Measurements from ENCODE around the gene PDE8A. TPM values are rescaled to one million over a fixed set of nuclear protein-coding genes. Genes with fewer than 3 reads are reported as not detected.

PDE8A gene
- total RNA-seq, 3 donors from 2014 or later, result 45.1 to 60.5 (median 58.3) TPM

DNA sequence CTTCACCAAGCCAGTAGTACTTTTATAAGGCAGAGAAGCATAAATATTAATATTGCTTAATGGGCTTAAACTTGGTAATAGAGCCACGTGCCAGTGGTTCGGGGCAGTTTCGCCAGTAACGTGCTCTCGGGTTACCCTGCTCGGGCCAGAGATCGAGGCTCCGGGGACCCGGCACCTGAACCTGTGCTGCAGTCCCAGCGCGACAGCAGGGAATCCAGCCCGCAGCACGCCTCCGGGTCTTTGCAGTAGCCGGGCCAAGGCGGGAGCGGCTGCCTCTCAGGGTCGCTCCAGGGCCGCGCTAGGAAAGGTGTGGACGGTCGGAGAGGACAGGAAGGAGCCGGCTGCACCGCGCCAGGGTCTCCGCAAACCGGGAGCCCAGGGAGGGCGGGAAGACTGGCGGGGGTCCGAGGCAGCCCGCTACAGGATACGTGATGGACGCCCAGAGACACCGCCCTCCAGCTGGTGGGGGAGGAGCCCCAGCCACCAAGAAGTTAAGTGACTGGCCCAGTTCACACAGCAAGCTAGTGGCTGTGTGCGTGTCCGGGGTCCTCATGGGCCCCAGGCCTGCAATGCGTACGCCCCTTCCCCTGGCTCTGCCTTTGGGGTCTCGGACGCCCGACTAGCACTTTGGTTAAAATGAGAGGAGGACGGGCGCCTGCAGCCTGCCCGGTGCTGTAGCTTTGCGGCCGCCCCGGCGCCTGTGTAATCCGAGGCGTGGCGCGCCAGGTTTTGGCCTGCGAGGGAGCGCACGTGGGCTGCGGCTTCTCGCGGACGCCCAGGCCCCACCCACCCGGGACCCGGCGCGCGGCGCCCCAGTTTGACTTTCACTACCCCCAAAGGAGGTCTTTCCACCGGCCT lies 1.2 kb upstream of the PDE8A start:
- Histone ChIP-seq H3K36me3 (no peaks in the 10 kb centered on the region), H3K4me3 (peak overlapping the region; percentile 79 to 92 (median 90)), H3K4me1 (no peaks in the 10 kb centered on the region), H3K27ac (peak overlapping the region; percentile 88 to 93), H3K9me3 (no peaks in the 10 kb centered on the region), H3K27me3 (no peaks in the 10 kb centered on the region)
- peak in 1 of 3 donors; percentile 44 for TF ChIP-seq POLR2AphosphoS5 (IDR thresholded peaks at IDR 0.05)
- no peak for TF ChIP-seq CTCF (IDR thresholded peaks at IDR 0.05)
- peak; percentile 69 to 78 for DNase-seq (ENCODE audit: low spot score in 2 of 2)
- intact Hi-C loops (cut with DNase I; ENCODE audit: low total_unique reads), result loop anchor here (5.0 kb wide), 1 partner anchor 722 kb away; no protein-coding TSS in a partner anchor

- Histone ChIP-seq H3K27ac (peak overlapping the region; percentile 88 to 93), H3K4me1 (no peaks in the 10 kb centered on the region), H3K36me3 (no peaks in the 10 kb centered on the region), H3K27me3 (no peaks in the 10 kb centered on the region), H3K4me3 (peak overlapping the region; percentile 79 to 92 (median 90)), H3K9me3 (no peaks in the 10 kb centered on the region)
- peak; percentile 89 for DNase-seq (ENCODE audit: low spot score in 2 of 2)
- TF ChIP-seq POLR2AphosphoS5 (IDR thresholded peaks at IDR 0.05) (peak; percentile 44 to 67 (median 63)), POLR2A (IDR thresholded peaks at IDR 0.05) (no peak), CTCF (IDR thresholded peaks at IDR 0.05) (peak; percentile 52)
- intact Hi-C loops (cut with DNase I; ENCODE audit: low total_unique reads), result loop anchor here (5.0 kb wide), 1 partner anchor 721 kb away; no protein-coding TSS in a partner anchor
Observed at GRCh38 chr15:84981054-84981710, 474 bp upstream of the PDE8A start.

- Histone ChIP-seq H3K27ac (peak overlapping the region; percentile 88 to 93), H3K36me3 (no peaks in the 10 kb centered on the region), H3K27me3 (no peaks in the 10 kb centered on the region), H3K4me3 (peak overlapping the region; percentile 79 to 92 (median 90)), H3K4me1 (no peaks in the 10 kb centered on the region), H3K9me3 (no peaks in the 10 kb centered on the region)
- DNase-seq (ENCODE audit: low spot score in 2 of 2), result peak in 1 of 2 donors; percentile 52
- intact Hi-C loops (cut with DNase I; ENCODE audit: low total_unique reads), result loop anchor here (5.0 kb wide), 1 partner anchor 720 kb away; no protein-coding TSS in a partner anchor
- TF ChIP-seq POLR2A (IDR thresholded peaks at IDR 0.05) (no peak), CTCF (IDR thresholded peaks at IDR 0.05) (no peak), POLR2AphosphoS5 (IDR thresholded peaks at IDR 0.05) (no peak)
Observed at GRCh38 chr15:84982301-84982920, 755 bp downstream of the PDE8A start.

GRCh38 chr15:84983294-84983693 lies 1.6 kb downstream of the PDE8A start:
- Histone ChIP-seq H3K4me1 (no peaks in the 10 kb centered on the region), H3K4me3 (peak overlapping the region; percentile 79 to 92 (median 90)), H3K27me3 (no peaks in the 10 kb centered on the region), H3K9me3 (no peaks in the 10 kb centered on the region), H3K36me3 (no peaks in the 10 kb centered on the region), H3K27ac (no peak overlapping the region)
- intact Hi-C loops (cut with DNase I; ENCODE audit: low total_unique reads), result loop anchor here (5.0 kb wide), 1 partner anchor 719 kb away; no protein-coding TSS in a partner anchor
- DNase-seq (ENCODE audit: low spot score in 2 of 2), result no peak
- TF ChIP-seq CTCF (IDR thresholded peaks at IDR 0.05), result no peak
- TF ChIP-seq POLR2AphosphoS5 (IDR thresholded peaks at IDR 0.05), result no peak
- no peak for TF ChIP-seq POLR2A (IDR thresholded peaks at IDR 0.05)

All from breast epithelium (tissue), 4 donors.